Brain microvascular endothelial cell (primary cell): ENCODE measurements around the gene TTLL3.

Experiments used
- DNase-seq: peaks from one replicate; pipeline ENCODE4 v3.0.0-alpha.2; 2020
- H3K27ac ChIP-seq: fragments of 250-450 bp; sonication (Bioruptor Pico); 2 replicates; pipeline ENCODE4 v1.5.1; 2020; ENCODE audit warnings: mild to moderate bottlenecking, moderate library complexity
- H3K27me3 ChIP-seq: fragments of 250-450 bp; sonication (Bioruptor Pico); replicated peaks from 2 replicates; pipeline ENCODE4 v1.5.1; 2020; ENCODE audit warnings: mild to moderate bottlenecking
- H3K36me3 ChIP-seq: fragments of 250-450 bp; sonication (Bioruptor Pico); replicated peaks from 2 replicates; pipeline ENCODE4 v1.5.1; 2020; ENCODE audit warnings: mild to moderate bottlenecking
- H3K4me3 ChIP-seq: 2 replicates; pipeline ENCODE4 v1.5.1; 2011; ENCODE audit warnings: low read depth, mild to moderate bottlenecking, control low read depth, low read length, moderate library complexity
- CTCF ChIP-seq: IDR thresholded peaks from 2 replicates; pipeline ENCODE4 v1.5.1; 2011; ENCODE audit warnings: low read depth, mild to moderate bottlenecking, moderate library complexity, low read length, control low read depth, inconsistent platforms; ENCODE audit errors: missing control alignments
- in situ Hi-C: cut with HindIII; loops from 2 replicates; pipeline ENCODE4 v1.10.0; 2017; ENCODE audit warnings: low sequenced_read_pairs, low pct_ligation_motif_present

TTLL3 gene

GRCh38 chr3:9806688-9807589, 3.1 kb upstream of the TTLL3 start:
- in situ Hi-C loops = no loop called here
- no peaks in the 10 kb centered on the region for H3K27me3 ChIP-seq
- no peak for DNase-seq
- H3K36me3 ChIP-seq = peaks cover 55% of the 10 kb centered on the region
- no peak overlapping the region for H3K27ac ChIP-seq
- no peak overlapping the region for H3K4me3 ChIP-seq
- no peak for TF ChIP-seq CTCF

GRCh38 chr3:9807981-9808344, 2.1 kb upstream of the TTLL3 start:
- Histone ChIP-seq H3K4me3 (no peak overlapping the region), H3K27ac (no peak overlapping the region), H3K27me3 (no peaks in the 10 kb centered on the region), H3K36me3 (peaks cover 50% of the 10 kb centered on the region)
- no peak for TF ChIP-seq CTCF
- in situ Hi-C loops = no loop called here
- DNase-seq = no peak

- H3K4me3 ChIP-seq = no peak overlapping the region
- TF ChIP-seq CTCF = peak; percentile 59
- in situ Hi-C loops = no loop called here
- DNase-seq = peak; percentile 28
- peak overlapping the region; percentile 2 for H3K27ac ChIP-seq
- H3K27me3 ChIP-seq = no peaks in the 10 kb centered on the region
- H3K36me3 ChIP-seq = peaks cover 45% of the 10 kb centered on the region
Observed at GRCh38 chr3:9808345-9809037, 1.6 kb upstream of the TTLL3 start.

- Histone ChIP-seq H3K27ac (peak overlapping the region; percentile 21), H3K4me3 (peak overlapping the region; percentile 54), H3K27me3 (no peaks in the 10 kb centered on the region), H3K36me3 (peaks cover 37% of the 10 kb centered on the region)
- TF ChIP-seq CTCF = no peak
- in situ Hi-C loops = no loop called here
- no peak for DNase-seq
Observed at GRCh38 chr3:9809239-9809614, 835 bp upstream of the TTLL3 start.

- peak overlapping the region; percentile 54 for H3K4me3 ChIP-seq
- TF ChIP-seq CTCF = no peak
- H3K27me3 ChIP-seq = no peaks in the 10 kb centered on the region
- H3K36me3 ChIP-seq = peaks cover 26% of the 10 kb centered on the region
- no peak overlapping the region for H3K27ac ChIP-seq
- DNase-seq = no peak
- in situ Hi-C loops = no loop called here
Observed at GRCh38 chr3:9810433-9810770, 340 bp downstream of the TTLL3 start.
